HEK293 (cell line): Measurements from ENCODE around the gene CLN6.

ENCODE experiments used
- EGR2 ChIP-seq: fragments of 450-650 bp; formaldehyde crosslinking; IDR thresholded peaks from 2 replicates; pipeline ENCODE4 v1.5.1; 2016; ENCODE audit warnings: low read depth, missing biosample characterization, missing genetic modification characterization
- GLI2 ChIP-seq: fragments of 450-650 bp; formaldehyde crosslinking; IDR thresholded peaks from 2 replicates; pipeline ENCODE4; 2017; ENCODE audit warnings: missing biosample characterization, missing genetic modification characterization, low read depth, borderline replicate concordance
- PRDM2 ChIP-seq: fragments of 450-650 bp; formaldehyde crosslinking; IDR thresholded peaks from 2 replicates; pipeline ENCODE4 v1.5.1; 2016; ENCODE audit warnings: missing biosample characterization, missing genetic modification characterization, borderline replicate concordance
- SCRT2 ChIP-seq: fragments of 450-650 bp; formaldehyde crosslinking; IDR thresholded peaks from 2 replicates; pipeline ENCODE4 v1.5.1; 2016; ENCODE audit warnings: missing biosample characterization, missing genetic modification characterization
- TCF7L2 ChIP-seq: IDR thresholded peaks from 2 replicates; pipeline ENCODE4 v1.6.1; 2011; ENCODE audit warnings: low read depth, mild to moderate bottlenecking, inconsistent platforms, low read length, moderate library complexity, borderline replicate concordance
- ZBTB1 ChIP-seq: fragments of 450-650 bp; formaldehyde crosslinking; IDR thresholded peaks from 2 replicates; pipeline ENCODE4 v1.5.1; 2016; ENCODE audit warnings: missing biosample characterization, missing genetic modification characterization
- ZBTB10 ChIP-seq: fragments of 450-650 bp; formaldehyde crosslinking; IDR thresholded peaks from 2 replicates; pipeline ENCODE4 v1.5.1; 2016; ENCODE audit warnings: missing biosample characterization, missing genetic modification characterization
- ZBTB21 ChIP-seq: fragments of 450-650 bp; formaldehyde crosslinking; IDR thresholded peaks from 2 replicates; pipeline ENCODE4 v1.5.1; 2017; ENCODE audit warnings: missing biosample characterization, missing genetic modification characterization
- ZBTB7A ChIP-seq: fragments of 450-650 bp; formaldehyde crosslinking; IDR thresholded peaks from 2 replicates; pipeline ENCODE4 v1.5.1; 2016; ENCODE audit warnings: low read depth, missing biosample characterization, missing genetic modification characterization
- ZIC2 ChIP-seq: fragments of 450-650 bp; formaldehyde crosslinking; IDR thresholded peaks from 2 replicates; pipeline ENCODE4 v1.5.1; 2016; ENCODE audit warnings: missing biosample characterization, missing genetic modification characterization
- ZNF18 ChIP-seq: fragments of 450-650 bp; formaldehyde crosslinking; IDR thresholded peaks from 2 replicates; pipeline ENCODE4 v1.5.1; 2016; ENCODE audit warnings: missing biosample characterization, missing genetic modification characterization
- ZNF19 ChIP-seq: fragments of 450-650 bp; formaldehyde crosslinking; IDR thresholded peaks from 2 replicates; pipeline ENCODE4; 2016; ENCODE audit warnings: missing biosample characterization, missing genetic modification characterization, low read depth
- ZNF37A ChIP-seq: fragments of 450-650 bp; IDR thresholded peaks from 2 replicates; pipeline ENCODE4 v1.5.1; 2018; ENCODE audit warnings: missing biosample characterization, missing genetic modification characterization
- ZNF426 ChIP-seq: fragments of 450-650 bp; formaldehyde crosslinking; IDR thresholded peaks from 2 replicates; pipeline ENCODE4 v1.5.1; 2017; ENCODE audit warnings: missing biosample characterization, missing genetic modification characterization, mild to moderate bottlenecking, inconsistent platforms, moderate library complexity
- ZNF48 ChIP-seq: fragments of 450-650 bp; formaldehyde crosslinking; IDR thresholded peaks from 2 replicates; pipeline ENCODE4 v1.5.1; 2016; ENCODE audit warnings: missing biosample characterization, missing genetic modification characterization
- ZNF645 ChIP-seq: fragments of 450-650 bp; formaldehyde crosslinking; IDR thresholded peaks from 2 replicates; pipeline ENCODE4; 2016; ENCODE audit warnings: missing biosample characterization, missing genetic modification characterization
- ZNF660 ChIP-seq: fragments of 450-650 bp; IDR thresholded peaks from 2 replicates; pipeline ENCODE4 v1.5.1; 2018; ENCODE audit warnings: missing biosample characterization, mild to moderate bottlenecking, missing genetic modification characterization
- ZNF792 ChIP-seq: fragments of 450-650 bp; formaldehyde crosslinking; IDR thresholded peaks from 2 replicates; pipeline ENCODE4 v1.5.1; 2016; ENCODE audit warnings: missing biosample characterization, missing genetic modification characterization
- ZNF843 ChIP-seq: fragments of 450-650 bp; formaldehyde crosslinking; IDR thresholded peaks from 2 replicates; pipeline ENCODE4 v1.5.1; 2016; ENCODE audit warnings: missing biosample characterization, missing genetic modification characterization
- TF ChIP-seq, protein P1 (sequence below): fragments of 450-650 bp; formaldehyde crosslinking; IDR thresholded peaks from 2 replicates; pipeline ENCODE4 v1.5.1; 2017; ENCODE audit warnings: missing biosample characterization, missing genetic modification characterization
- TF ChIP-seq, protein P2 (sequence below): fragments of 450-650 bp; formaldehyde crosslinking; IDR thresholded peaks from 2 replicates; pipeline ENCODE4 v1.5.1; 2016; ENCODE audit warnings: missing biosample characterization, missing genetic modification characterization
- TF ChIP-seq, protein P3 (sequence below): fragments of 450-650 bp; formaldehyde crosslinking; IDR thresholded peaks from 2 replicates; pipeline ENCODE4 v1.5.1; 2017; ENCODE audit warnings: missing biosample characterization, missing genetic modification characterization

CLN6 gene

GRCh38 chr15:68277603-68278344, 48.2 kb upstream of the CLN6 start, which contains the start of gene FEM1B (continued):
- TF ChIP-seq, protein P1, sequence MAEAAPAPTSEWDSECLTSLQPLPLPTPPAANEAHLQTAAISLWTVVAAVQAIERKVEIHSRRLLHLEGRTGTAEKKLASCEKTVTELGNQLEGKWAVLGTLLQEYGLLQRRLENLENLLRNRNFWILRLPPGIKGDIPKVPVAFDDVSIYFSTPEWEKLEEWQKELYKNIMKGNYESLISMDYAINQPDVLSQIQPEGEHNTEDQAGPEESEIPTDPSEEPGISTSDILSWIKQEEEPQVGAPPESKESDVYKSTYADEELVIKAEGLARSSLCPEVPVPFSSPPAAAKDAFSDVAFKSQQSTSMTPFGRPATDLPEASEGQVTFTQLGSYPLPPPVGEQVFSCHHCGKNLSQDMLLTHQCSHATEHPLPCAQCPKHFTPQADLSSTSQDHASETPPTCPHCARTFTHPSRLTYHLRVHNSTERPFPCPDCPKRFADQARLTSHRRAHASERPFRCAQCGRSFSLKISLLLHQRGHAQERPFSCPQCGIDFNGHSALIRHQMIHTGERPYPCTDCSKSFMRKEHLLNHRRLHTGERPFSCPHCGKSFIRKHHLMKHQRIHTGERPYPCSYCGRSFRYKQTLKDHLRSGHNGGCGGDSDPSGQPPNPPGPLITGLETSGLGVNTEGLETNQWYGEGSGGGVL, result peak; percentile 82
- TF ChIP-seq ZIC2, result peak; percentile 56; the same call in 1 of the 2 replicates
- peak; percentile 84 for TF ChIP-seq ZNF843 (tag by site-specific recombination)
- no peak for TF ChIP-seq ZNF48 (tag by site-specific recombination)
- 0 out of 2 replicates have a peak, but pooled peaks have one; percentile 46 for TF ChIP-seq ZNF645 (tag by site-specific recombination)
- TF ChIP-seq PRDM2 (tag by site-specific recombination), result peak; percentile 93; the same call in 1 of the 2 replicates
- peak; percentile 96 for TF ChIP-seq ZBTB7A
- 0 out of 2 replicates have a peak, but pooled peaks have one; percentile 11 for TF ChIP-seq GLI2
- TF ChIP-seq ZBTB21 (tag by site-specific recombination), result peak; percentile 81; the same call in 1 of the 2 replicates
- TF ChIP-seq ZNF19 (tag by site-specific recombination), result no peak
- peak; percentile 46; the same call in 1 of the 2 replicates for TF ChIP-seq ZNF18 (tag by site-specific recombination)
- TF ChIP-seq, protein P2, sequence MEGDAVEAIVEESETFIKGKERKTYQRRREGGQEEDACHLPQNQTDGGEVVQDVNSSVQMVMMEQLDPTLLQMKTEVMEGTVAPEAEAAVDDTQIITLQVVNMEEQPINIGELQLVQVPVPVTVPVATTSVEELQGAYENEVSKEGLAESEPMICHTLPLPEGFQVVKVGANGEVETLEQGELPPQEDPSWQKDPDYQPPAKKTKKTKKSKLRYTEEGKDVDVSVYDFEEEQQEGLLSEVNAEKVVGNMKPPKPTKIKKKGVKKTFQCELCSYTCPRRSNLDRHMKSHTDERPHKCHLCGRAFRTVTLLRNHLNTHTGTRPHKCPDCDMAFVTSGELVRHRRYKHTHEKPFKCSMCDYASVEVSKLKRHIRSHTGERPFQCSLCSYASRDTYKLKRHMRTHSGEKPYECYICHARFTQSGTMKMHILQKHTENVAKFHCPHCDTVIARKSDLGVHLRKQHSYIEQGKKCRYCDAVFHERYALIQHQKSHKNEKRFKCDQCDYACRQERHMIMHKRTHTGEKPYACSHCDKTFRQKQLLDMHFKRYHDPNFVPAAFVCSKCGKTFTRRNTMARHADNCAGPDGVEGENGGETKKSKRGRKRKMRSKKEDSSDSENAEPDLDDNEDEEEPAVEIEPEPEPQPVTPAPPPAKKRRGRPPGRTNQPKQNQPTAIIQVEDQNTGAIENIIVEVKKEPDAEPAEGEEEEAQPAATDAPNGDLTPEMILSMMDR (tag by site-specific recombination), result no peak
- TF ChIP-seq ZNF37A (tag by site-specific recombination), result no peak
- TF ChIP-seq SCRT2 (tag by site-specific recombination), result peak; percentile 99
- TF ChIP-seq ZNF660 (tag by site-specific recombination), result peak; percentile 92
- TF ChIP-seq ZBTB1 (tag by site-specific recombination), result peak; percentile 93; the same call in 1 of the 2 replicates
- TF ChIP-seq ZNF426 (tag by site-specific recombination), result no peak
- peak; percentile 64 for TF ChIP-seq EGR2 (tag by site-specific recombination)
- TF ChIP-seq TCF7L2, result no peak
- peak; percentile 95 for TF ChIP-seq ZBTB10 (tag by site-specific recombination)
- peak; percentile 67; the same call in 1 of the 2 replicates for TF ChIP-seq ZNF792 (tag by site-specific recombination)
- TF ChIP-seq, protein P3, sequence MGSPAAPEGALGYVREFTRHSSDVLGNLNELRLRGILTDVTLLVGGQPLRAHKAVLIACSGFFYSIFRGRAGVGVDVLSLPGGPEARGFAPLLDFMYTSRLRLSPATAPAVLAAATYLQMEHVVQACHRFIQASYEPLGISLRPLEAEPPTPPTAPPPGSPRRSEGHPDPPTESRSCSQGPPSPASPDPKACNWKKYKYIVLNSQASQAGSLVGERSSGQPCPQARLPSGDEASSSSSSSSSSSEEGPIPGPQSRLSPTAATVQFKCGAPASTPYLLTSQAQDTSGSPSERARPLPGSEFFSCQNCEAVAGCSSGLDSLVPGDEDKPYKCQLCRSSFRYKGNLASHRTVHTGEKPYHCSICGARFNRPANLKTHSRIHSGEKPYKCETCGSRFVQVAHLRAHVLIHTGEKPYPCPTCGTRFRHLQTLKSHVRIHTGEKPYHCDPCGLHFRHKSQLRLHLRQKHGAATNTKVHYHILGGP (tag by site-specific recombination), result no peak; the same call in 1 of the 2 replicates
